CD4-positive, alpha-beta T cell treated with Interleukin-17A for 4 hours (primary cell): Measurements from ENCODE around the gene PSRC1.
"Not testable (repeated sequence)": the region's sequence is repeated elsewhere in the genome, so short reads cannot be mapped to it uniquely, and the experiment has no call there.

Experiments used
- DNase-seq: peaks from one replicate; pipeline ENCODE4 v3.0.0-alpha.2; 2020; ENCODE audit warnings: mixed read lengths

PSRC1 gene

DNA sequence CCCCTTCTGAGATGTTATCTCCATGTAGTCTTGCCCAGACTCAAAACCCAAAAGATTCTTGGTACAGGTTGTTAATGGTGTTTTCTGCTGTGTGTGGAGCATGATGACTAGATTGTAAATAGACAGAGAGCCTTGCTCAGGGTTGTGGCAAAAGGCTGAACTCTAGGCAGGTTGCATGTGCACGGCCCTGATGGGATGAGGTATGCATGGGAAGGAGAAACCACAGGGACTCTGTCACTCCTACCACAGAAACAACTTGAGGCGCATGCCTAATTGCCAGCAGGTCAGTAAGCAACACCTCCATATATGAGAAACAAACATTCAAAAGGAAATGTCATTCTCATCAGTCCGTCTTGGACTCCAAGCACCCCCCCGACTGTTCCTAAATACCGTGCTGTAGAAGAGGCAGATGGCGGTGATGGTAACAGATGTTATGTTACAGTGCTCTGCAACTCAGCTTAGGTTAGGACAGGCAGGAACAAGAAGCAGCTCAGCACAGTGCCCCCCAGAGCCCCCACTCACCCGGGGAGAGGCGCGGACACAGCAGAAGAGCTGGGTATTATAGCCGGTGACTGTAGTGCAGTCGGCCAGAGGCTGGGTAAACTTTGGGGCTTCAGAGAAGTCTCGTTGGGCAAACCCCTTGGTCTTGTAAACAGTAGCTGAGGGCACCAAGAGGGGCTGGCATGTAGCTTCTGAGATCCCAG is 12.9 kb upstream of the PSRC1 start:
- DNase-seq = no peak

DNA sequence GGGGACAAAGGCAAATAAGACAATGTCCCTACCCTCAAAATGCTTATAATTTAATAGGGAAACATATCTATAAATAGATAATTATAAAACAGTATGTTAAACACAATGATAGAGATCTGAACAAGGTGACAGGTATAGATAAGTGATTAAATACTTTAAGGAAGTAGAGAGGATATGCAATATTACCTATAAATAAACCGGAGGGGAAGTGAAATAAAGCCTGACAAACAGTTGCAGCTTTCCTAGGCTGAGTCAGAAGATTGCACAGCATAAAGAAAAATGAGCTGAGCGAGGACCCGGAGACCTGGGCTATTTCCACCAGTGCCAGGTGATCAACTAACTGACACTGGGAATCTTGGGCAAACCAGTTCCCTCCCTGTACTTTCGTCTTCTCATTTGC is 11.5 kb upstream of the PSRC1 start:
- no peak for DNase-seq

GRCh38 chr1:109293026-109293425 is 10.1 kb upstream of the PSRC1 start:
- DNase-seq = no peak

DNA sequence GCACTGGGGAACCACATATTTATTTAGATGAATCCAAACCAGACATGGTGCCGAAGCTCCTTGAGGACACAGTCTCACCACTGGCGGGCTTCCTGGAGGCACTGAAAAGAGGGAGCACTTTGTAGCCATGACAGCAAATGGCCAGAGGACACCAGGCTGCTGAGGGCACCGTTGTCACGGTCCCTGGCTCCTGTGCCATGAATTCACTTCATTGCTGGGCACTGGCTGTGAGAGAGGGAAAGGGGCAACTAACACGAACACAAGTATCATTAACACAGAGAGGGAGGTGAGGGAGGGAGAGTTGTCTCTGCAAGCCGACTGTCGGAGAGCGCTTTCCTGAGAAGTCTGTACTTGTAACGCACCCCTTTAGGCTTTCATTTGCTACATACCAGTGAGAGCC is 9.4 kb upstream of the PSRC1 start:
- no peak for DNase-seq

DNA sequence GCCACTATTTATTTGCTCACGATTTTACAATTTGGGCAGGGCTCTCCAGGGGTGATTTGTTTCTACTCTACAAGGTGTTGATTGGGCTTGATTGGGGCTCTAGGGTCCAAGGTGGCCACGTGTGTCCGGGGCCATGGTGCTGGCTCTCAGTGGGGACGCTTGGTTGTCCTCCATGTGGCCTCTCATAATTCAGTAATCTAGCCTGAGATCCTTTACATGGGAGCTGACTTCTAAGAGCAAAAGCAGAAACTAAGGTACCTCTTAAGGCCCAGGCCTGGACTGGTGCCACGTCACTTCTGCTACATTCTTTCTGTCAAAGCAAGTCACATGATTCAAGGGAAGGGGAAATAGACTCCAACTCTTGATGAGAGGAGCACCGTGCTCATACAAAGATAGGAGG is 8.1 kb upstream of the PSRC1 start:
- DNase-seq = no peak

- DNase-seq = no peak
Observed at GRCh38 chr1:109290137-109290536, 7.2 kb upstream of the PSRC1 start.

- not testable (repeated sequence) for DNase-seq
Observed at GRCh38 chr1:109286762-109287161, 3.8 kb upstream of the PSRC1 start.

DNA sequence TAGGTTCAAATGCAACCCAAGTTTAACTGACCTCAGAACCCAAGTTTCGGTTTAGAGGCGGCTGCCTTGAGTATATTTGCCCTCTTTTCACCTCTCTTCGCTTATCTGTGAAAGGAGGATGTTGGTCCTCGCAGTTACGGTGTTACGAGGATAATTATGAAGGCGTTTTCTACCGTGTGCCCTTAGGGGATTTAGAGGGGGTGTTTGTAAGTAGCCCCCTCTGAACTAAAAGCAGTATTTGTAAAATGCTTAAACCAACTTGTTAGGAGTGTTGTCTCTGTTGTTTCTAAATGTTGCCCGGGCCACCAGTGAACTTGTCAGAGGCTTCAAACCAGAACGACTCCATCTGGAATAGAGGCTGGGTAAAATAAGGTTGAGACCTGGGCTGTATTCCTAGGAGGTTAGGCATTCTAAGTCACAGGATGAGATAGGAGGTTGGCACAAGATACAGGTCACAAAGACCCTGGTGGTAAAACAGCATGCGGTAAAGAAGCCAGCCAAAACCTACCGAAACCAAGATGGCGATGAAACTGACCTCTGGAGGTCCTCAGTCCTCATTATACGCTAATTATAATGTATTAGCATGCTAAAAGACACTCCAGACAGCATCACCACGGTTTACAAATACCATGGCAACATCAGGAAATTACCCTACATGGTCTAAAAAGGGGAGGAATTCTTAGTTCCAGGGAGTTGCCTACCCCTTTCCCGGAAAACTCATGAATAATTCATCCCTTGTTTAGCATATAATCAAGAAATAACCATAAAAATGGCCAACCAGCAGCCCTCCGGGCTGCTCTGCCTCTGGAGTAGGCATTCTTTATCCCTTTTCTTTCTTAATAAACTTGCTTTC is 1.0 kb upstream of the PSRC1 start:
- DNase-seq = no peak

- no peak for DNase-seq
Observed at GRCh38 chr1:109282497-109282951, 421 bp downstream of the PSRC1 start.

DNA sequence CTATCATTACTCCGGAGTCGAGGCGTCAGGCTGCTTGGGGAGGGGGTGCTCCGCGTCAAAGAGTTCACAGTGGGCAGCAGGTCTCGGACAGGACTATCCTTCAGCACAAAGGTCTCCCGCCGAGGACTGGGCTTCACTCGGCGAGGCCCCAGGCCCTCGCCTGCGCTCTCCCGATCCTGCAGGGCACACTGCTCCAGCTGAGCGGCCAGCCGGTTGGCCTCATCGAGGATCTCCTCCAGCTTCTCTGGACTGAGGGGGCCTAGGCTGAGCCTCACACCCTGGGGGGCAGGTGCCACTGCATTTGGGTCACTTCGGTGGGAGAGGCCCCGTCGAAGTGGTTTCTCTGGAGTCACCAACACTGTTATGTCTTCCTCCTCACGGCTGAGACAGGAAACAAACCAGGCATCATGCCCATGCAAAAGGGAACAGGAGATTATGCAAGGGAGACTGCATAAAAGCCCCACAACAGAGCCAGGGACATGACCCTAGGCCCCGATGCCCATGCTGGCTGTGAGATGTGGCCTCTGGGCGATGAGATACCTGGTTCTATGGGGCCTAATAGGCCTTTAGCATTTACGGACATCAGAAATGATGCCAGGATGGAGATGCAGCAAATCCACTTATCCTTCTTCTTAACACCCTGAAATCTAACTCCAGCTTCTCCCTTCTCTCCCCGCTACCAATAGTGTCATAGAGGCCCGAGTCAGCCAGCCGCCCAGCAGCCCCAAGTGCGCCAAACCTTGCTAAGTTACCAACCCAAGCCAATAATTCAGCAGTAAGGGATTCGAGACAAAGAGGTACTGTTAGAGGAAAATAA is 1.1 kb downstream of the PSRC1 start:
- no peak for DNase-seq

GRCh38 chr1:109280862-109281261 is 2.1 kb downstream of the PSRC1 start:
- DNase-seq = no peak

DNA sequence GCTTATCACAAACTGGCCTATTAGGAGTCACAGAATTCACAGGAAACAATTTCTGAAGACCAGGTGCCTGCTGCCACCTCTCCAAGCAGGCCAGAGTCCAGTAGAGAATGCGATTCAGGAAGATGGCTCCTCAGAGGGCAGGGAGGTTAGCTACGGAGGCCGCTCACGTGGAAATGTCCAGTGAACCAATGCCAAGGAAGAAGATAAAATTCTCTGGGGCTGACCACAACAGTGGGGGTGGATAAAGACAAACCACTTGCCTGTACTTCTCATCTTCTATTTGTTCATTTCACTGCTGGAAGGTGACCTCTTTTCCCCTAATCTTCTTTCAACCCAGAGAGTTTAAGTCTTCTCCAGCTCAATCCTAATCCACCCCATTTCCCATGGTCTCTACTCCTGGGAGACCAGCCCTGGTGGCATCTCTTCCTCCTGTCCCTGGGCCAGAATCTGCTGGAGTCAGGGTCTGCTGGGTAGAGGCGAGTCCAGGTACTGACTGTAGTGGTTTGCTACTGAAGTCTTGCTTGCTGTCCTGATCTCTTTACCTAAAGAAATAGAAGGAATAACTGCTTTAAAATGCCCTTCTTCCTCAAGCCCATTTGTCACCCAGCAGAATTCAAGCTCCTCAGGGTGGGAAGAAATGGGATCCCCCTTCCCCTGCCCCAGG is 3.2 kb downstream of the PSRC1 start:
- DNase-seq = no peak

DNA sequence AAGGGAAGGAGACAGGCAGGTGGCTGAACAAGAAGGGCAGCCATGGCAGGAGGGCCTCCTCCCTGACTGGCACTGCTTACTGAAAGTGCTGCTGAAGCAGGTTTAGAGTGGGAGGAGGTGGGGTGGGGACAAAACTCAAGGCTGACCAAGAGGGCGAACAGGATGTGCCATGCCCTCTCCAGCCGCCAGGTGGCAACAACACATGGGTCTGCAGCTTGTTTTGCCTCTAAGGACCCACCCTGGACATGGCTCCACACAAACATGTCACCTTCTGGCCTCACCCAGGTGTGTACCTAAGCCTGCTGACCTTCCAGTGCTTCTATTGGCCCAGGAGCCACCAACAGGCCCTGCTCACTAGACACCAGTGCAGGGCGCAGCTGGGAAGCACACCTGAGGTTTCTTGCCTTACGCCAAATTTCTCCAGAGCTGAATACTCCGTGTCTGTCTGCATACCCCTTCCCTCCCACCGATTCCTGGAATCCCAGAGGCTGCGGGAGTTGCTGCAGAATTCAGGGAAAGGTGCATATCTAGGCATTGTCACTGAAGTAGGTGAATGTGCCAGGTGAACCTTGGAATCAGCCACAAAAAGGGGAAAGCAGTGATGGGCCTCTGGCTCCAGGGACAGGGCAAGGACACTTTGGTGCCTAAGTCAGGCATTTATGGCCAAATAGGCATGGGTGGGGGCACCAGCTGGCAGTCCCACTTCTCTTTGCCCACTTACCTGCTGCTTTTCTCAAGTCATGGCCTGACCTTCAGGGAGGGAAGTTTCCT is 5.3 kb downstream of the PSRC1 start:
- DNase-seq = peak; percentile 74

- no peak for DNase-seq
Observed at GRCh38 chr1:109275706-109276345, 7.1 kb downstream of the PSRC1 start.

DNA sequence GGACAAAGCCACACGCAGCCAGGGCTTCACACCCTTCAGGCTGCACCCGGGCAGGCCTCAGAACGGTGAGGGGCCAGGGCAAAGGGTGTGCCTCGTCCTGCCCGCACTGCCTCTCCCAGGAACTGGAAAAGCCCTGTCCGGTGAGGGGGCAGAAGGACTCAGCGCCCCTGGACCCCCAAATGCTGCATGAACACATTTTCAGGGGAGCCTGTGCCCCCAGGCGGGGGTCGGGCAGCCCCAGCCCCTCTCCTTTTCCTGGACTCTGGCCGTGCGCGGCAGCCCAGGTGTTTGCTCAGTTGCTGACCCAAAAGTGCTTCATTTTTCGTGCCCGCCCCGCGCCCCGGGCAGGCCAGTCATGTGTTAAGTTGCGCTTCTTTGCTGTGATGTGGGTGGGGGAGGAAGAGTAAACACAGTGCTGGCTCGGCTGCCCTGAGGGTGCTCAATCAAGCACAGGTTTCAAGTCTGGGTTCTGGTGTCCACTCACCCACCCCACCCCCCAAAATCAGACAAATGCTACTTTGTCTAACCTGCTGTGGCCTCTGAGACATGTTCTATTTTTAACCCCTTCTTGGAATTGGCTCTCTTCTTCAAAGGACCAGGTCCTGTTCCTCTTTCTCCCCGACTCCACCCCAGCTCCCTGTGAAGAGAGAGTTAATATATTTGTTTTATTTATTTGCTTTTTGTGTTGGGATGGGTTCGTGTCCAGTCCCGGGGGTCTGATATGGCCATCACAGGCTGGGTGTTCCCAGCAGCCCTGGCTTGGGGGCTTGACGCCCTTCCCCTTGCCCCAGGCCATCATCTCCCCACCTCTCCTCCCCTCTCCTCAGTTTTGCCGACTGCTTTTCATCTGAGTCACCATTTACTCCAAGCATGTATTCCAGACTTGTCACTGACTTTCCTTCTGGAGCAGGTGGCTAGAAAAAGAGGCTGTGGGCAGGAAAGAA is 8.1 kb downstream of the PSRC1 start:
- no peak for DNase-seq

- no peak for DNase-seq
Observed at GRCh38 chr1:109273570-109274288, 9.2 kb downstream of the PSRC1 start.

DNA sequence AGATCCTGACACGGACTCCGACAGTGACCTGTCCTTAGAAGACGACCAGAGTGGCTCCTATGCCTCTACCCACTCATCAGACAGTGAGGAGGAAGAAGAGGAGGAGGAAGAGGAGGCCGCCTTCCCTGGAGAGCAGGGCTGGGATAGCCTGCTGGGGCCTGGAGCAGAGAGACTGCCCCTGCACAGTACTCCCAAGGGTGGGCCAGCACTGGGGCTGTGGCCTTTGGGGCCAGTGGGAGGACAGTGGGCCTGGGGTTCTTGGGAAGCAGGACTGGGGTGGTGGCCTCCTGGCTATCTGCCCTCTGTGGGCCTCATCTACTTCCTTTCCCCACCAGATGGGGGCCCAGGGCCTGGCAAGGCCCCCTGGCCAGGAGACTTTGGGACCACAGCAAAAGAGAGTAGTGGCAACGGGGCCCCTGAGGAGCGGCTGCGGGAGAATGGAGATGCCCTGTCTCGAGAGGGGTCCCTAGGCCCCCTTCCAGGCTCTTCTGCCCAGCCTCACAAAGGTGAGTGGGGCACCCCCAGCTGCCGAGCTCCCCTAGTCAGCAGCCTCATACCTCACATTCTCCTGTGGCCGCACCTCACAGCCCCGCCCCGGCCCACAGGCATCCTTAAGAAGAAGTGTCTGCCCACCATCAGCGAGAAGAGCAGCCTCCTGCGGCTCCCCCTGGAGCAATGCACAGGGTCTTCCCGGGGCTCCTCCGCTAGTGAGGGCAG is 10.0 kb downstream of the PSRC1 start:
- no peak for DNase-seq

DNA sequence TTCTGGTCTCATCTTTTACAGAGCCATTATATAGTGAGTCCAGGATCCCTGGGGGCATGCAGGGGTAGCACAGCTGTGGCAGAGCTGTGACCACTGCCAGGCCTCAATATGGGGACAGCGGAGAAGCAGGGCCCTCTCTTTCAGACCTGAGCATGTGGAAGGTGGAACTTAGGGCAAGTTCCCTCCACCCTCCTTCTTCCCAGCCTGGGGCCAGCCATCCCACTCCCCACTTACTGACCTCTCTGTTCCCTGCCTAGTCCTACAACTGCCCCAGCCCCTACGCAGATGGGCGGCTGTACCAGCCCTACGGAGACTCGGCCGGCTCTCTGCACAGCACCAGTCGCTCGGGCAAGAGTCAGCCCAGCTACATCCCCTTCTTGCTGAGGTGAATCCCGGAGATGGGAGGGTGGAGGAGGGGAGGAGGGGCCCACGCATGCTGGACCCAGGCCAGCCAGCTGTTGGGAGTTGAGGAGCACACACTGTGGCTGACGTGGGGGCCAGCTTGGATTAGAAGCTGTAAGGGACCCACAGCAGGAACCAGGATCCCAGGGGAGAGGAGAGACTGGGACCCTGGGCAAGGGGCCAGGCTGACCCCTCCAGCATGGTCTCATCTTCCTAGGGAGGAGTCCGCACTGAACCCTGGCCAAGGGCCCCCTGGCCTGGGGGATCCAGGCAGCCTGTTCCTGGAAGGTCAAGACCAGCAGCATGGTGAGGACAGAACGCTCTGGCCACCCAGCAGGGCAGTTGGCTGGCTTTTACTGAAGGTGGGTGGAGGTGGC is 10.7 kb downstream of the PSRC1 start:
- DNase-seq = no peak
